ENCODE data around the gene DCTN5.

- no peak for TF ChIP-seq TAF1 (IDR thresholded peaks at IDR 0.05; ENCODE audit: borderline replicate concordance, insufficient read depth, low read length)
- no peak for TF ChIP-seq POLR2AphosphoS5 (IDR thresholded peaks at IDR 0.05; ENCODE audit: low read depth, low read length)
- TF ChIP-seq SIN3A (IDR thresholded peaks at IDR 0.05; ENCODE audit: borderline replicate concordance, insufficient read depth, low read length): no peak
- TF ChIP-seq FOXP2 (optimal IDR thresholded peaks at IDR 0.05; ENCODE audit: borderline replicate concordance, extremely low read depth, extremely low read length, insufficient read depth): no peak
- no peak for TF ChIP-seq REST (IDR thresholded peaks at IDR 0.05; ENCODE audit: insufficient read depth in 1 of 2, low read depth in 2 of 2, low read length in 2 of 2)
These were observed 42.2 kb downstream of the DCTN5 start for GRCh38 chr16:23683487-23683886.

Measured in PFSK-1 (cell line).